HG03378 (cell line): Measurements from ENCODE around the gene PON3.
A peak's percentile ranks its signal among the peaks of the same experiment; 100 is the strongest.

ENCODE experiments used
- ATAC-seq: cut with Tn5 transposase; IDR thresholded peaks from one replicate; pipeline ENCODE4 v1.9.1; 2021; ENCODE audit warnings: mild to moderate bottlenecking, moderate library complexity; ENCODE audit not compliant: unreplicated experiment

Gene PON3

DNA sequence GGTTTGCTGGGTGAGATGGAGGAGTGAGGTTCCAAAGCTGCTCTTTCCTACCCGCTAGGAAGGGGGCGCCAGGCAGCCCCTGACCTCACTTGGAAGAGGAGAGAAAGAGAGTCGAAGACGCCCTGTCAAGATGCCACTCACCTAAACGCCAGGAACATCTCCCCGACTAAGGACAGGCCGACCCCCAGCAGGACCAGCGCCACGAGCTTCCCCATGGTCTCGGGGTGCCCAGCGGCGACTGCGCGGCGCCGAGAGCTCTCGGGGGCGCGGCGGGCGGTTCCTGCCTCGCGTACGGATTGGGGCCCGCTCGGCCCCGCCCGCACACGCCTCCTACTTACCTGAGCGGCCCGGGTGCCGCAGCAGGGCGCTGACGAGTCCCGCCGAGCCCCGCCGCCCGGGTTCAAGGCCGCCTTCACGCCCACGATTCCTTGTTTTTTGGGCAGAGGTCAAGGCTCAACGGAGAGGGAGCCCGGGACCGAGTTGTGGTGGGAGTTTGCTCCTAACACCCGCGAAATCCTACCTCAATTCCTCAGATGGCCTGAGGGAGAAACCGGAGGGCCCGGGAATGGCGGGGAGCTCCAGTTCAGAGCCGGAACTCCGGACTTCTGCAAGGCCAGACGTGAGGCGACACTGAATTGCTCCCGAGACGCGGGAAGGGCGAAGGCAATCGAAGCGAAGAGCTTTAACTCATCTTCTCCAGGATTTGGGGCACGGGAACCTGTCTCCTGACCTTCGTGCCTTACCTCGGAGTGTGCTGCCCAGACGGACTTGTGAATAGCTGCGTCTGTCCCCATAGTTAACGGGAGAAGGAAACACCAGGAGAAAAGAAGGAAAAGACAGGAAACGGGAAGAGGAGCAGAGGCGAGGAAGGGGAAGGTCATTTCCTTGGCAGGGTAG, at the start of gene PON3:
Gene PON3, minus strand, starts transcription at position 240 of the 897 bp plus-strand sequence. Its CDS starts 25 bp downstream, at position 215.
- no peak for ATAC-seq

- ATAC-seq, result no peak
Observed at GRCh38 chr7:95444796-95445195, 48.6 kb upstream of the PON3 start.

- ATAC-seq, result no peak
Observed at GRCh38 chr7:95441042-95441823, 45.1 kb upstream of the PON3 start.

GRCh38 chr7:95440394-95441038, 44.3 kb upstream of the PON3 start:
- no peak for ATAC-seq

GRCh38 chr7:95436407-95436806, 40.2 kb upstream of the PON3 start:
- ATAC-seq, result no peak

- no peak for ATAC-seq
Observed at GRCh38 chr7:95435422-95435780, 39.2 kb upstream of the PON3 start.

- ATAC-seq, result peak; percentile 92
Observed at GRCh38 chr7:95434557-95435421, 38.6 kb upstream of the PON3 start, which contains the start of gene PON2. PON2 (minus strand) TSS chr7:95435028; CDS start chr7:95434951, 77 bp downstream.

- ATAC-seq, result no peak
Observed at GRCh38 chr7:95433952-95434556, 37.9 kb upstream of the PON3 start.

GRCh38 chr7:95433129-95433528, 37.0 kb upstream of the PON3 start:
- ATAC-seq, result no peak

GRCh38 chr7:95432606-95433005, 36.4 kb upstream of the PON3 start:
- no peak for ATAC-seq

DNA sequence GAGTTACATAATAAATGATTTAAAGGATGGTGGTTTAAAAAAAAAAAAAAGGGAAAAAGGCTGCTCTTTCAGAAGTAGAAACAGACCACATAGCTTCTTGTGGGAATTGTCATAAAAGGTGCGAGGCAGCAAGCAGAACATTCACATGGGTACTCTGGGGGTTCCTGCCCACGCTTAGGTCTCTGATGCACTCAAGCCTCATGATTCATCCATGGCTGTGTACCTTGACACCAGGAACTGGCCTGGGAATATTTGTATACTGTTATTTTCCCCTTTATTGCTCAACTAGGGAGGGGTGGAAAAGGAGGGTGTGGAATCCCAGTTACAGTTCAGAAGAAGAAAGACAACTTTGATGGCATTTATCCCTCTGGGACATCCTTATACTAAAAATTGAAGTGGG, 34.7 kb upstream of the PON3 start:
- ATAC-seq, result no peak

- ATAC-seq, result no peak
Observed at GRCh38 chr7:95429241-95429990, 33.2 kb upstream of the PON3 start.

DNA sequence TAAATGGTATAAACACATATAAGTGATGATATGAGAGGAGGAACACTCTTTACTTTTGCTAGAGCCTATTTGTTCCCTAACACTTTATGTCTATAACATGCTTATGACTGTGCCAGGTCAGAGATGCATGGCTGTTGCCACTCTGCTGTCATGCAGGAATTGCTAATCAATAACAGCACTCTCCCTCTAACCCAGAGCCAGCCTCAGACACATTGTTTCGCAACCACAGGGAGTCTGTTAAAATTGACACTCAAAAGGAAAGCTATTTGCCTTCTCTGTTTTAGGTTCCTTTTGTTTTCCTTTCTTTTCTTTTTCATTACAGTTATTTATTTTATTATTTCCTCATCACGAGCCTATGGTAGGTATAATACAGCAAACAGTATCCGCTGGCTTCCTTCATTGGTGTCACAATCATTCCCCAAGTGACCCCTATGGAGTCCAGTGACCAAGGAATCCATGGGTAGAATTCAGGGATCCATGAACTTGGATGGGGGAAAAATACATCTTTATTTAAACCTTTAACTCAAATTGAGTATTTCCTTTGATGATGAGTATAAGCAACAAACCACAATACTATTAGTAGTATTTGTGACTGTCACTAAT, 31.8 kb upstream of the PON3 start:
- ATAC-seq, result no peak

- no peak for ATAC-seq
Observed at GRCh38 chr7:95427166-95427565, 31.0 kb upstream of the PON3 start.

DNA sequence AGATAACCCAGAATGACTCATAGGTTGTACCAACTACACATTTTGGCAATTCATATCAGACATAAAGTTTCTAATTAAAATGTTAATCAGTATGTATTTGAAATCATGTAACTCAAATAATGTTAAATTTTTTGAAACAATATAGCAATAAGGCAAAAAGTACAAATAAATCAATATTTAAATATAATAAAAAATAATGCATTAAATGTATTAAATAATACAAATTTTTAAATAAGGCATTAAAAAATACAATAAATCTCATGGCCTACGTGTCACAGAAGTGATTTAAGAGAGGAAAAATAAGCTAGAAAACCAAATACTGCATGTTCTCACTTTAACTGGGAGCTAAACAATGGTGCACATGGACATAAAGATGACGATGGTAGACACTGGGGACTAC, 29.5 kb upstream of the PON3 start:
- ATAC-seq, result no peak

- ATAC-seq, result no peak
Observed at GRCh38 chr7:95424716-95425115, 28.5 kb upstream of the PON3 start.

- no peak for ATAC-seq
Observed at GRCh38 chr7:95421847-95422444, 25.8 kb upstream of the PON3 start.

DNA sequence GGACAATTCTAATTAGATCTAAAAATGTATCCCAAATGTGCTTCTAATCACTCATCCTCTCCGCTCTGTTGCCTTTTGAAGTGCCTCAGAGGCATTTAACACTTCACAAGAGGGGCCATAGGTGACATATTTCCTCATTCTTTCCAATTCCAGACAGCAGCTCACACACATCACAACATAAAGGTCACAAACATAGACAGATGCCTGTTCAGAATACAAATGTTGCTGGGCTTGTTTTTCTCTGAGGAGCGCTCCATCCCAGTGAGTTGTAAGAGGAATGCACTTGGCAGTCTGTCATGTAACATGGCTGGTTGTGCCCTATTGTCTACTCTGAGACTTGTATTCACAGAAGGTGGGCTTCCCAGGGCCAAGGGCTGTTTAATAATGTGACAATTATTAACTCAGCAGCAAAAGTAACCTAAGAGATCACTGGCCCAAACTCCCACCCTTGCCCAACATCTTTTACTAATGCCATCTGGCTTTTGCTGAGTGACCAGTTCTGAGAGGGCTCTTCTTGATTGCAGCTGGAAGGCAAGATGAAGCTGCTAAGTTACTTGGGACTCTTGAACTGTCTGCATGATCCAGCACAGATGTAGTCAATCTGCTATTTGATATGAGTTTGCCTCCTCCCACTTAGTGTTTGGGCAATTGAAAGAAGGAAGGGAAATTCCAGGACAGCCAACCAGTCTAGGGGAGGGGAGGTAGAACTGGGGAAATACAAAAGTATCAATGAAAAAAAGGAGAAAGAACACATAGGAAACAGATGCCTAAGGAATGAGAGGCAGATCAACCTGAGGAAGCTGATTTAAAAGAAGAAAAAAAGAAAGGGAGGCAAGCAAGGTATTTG, 25.0 kb upstream of the PON3 start:
- ATAC-seq, result no peak
